Cardiac muscle cell (in vitro differentiated cells and primary cell): Measurements from ENCODE around the gene FOXL3. TPM values are rescaled to one million over a fixed set of nuclear protein-coding genes. Genes with fewer than 3 reads are reported as not detected.

Experiments used
- DNase-seq, 2 donors: peaks; one replicate each; pipeline versions ENCODE4 v3.0.0 to v3.0.0-alpha.2; 2010 to 2017; ENCODE audit warnings: low read depth in 1 of 2, low spot score in 1 of 2
- H3K27ac ChIP-seq: fragments of 200-600 bp; sonication (generic); 2 replicates; pipeline ENCODE4 v1.5.1; 2016
- H3K27me3 ChIP-seq: fragments of 200-600 bp; sonication (generic); 2 replicates; pipeline ENCODE4 v1.6.0; 2016; ENCODE audit warnings: control low read depth
- H3K36me3 ChIP-seq: fragments of 200-600 bp; sonication (generic); 2 replicates; pipeline ENCODE4 v1.5.1; 2016; ENCODE audit warnings: control low read depth
- H3K4me1 ChIP-seq: fragments of 200-600 bp; sonication (generic); 2 replicates; pipeline ENCODE4 v1.8.1; 2017; ENCODE audit warnings: low read depth, mild to moderate bottlenecking, mixed run types
- H3K4me3 ChIP-seq: fragments of 200-600 bp; sonication (generic); 2 replicates; pipeline ENCODE4 v1.5.1; 2016; ENCODE audit warnings: mild to moderate bottlenecking
- H3K9me3 ChIP-seq: fragments of 200-600 bp; sonication (generic); 2 replicates; pipeline ENCODE4 v1.5.1; 2017; ENCODE audit warnings: low read depth, mild to moderate bottlenecking, control low read depth
- CTCF ChIP-seq: IDR thresholded peaks from 2 replicates; pipeline ENCODE4 v1.5.1; 2012; ENCODE audit warnings: low read depth, mild to moderate bottlenecking, low read length
- polyA plus RNA-seq: library from polyadenylated mRNA; unstranded; fragments of >200 nt; fragmentation: Nextera tagmentation; extraction: Ambion mirVana; gene quantifications from 2 replicates; pipeline ENCODE4 v1.2.1, GENCODE V29; 2016
- total RNA-seq: library from RNA; depleted of rRNA; stranded (reverse); fragments of >200 nt; gene quantifications from 2 replicates; pipeline ENCODE4 v1.2.3, GENCODE V29; 2016

The FOXL3 gene
- total and polyA plus RNA-seq, 2 experiments from 2014 or later: not detected

DNA sequence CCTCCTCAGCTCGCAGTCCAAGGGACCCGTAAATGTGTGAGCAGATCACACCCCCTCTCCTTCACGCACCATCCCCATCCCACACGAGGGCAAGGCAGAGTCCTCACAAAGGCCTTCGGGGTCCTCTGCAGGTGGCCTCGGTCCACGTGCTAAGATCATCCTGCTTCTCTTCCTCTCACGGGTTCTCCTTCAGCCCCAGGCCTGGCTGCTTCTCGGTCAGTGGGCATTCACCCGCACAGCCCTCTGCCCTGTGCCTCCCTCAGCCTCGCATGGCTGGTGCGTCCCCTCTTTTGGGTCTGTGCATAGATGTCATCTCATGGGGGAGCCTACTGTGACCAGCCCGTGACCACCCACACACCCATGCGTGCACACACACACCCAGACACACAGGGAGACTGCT is 17.3 kb upstream of the FOXL3 start:
- no peak for TF ChIP-seq CTCF
- no peaks in the 10 kb centered on the region for H3K4me1 ChIP-seq
- H3K4me3 ChIP-seq: no peak overlapping the region
- H3K27me3 ChIP-seq: no peaks in the 10 kb centered on the region
- DNase-seq: no peak
- no peaks in the 10 kb centered on the region for H3K36me3 ChIP-seq
- H3K27ac ChIP-seq: no peak overlapping the region
- H3K9me3 ChIP-seq: no peaks in the 10 kb centered on the region

DNA sequence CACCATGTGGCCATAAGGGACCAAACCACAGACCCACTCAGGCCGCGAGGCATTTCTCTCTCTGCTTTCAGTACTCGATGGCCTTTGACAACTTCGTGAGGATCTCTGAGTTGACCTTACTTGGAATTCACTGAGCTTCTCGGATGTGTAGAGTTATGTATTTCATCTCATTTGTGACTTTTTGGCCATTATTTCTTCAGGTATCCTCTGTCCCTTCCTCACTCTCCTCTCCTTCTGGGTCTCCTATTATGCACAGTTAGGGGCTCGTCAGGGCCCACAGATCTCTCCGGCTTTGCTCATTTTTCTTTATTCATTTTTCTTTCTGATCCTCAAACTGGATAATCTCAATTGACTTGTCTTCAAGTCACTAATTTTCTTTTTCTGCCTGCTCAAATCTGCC is 16.6 kb upstream of the FOXL3 start:
- Histone ChIP-seq H3K4me1 (no peaks in the 10 kb centered on the region), H3K4me3 (no peak overlapping the region), H3K9me3 (no peaks in the 10 kb centered on the region), H3K36me3 (no peaks in the 10 kb centered on the region), H3K27me3 (no peaks in the 10 kb centered on the region), H3K27ac (no peak overlapping the region)
- DNase-seq: no peak
- no peak for TF ChIP-seq CTCF

DNA sequence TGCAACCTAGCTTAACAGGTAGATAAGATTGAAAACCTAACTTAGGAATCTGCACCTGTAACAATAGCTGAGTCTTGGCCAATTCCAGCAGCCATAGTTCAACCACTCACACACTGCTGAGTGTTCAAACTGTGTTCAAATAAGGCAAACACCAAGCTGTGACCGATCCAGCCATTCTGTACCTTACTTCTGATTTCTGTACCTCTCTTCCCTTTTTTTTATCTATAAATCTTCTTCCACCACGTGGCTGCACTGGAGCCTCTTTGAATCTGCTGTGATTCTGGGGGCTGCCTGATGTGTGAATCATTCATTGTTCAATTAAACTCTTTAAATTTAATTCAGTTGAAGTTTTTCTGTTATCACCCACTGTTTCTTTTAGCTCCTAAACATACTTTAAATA is 15.7 kb upstream of the FOXL3 start:
- no peak overlapping the region for H3K4me3 ChIP-seq
- no peaks in the 10 kb centered on the region for H3K9me3 ChIP-seq
- H3K27ac ChIP-seq: no peak overlapping the region
- H3K4me1 ChIP-seq: no peaks in the 10 kb centered on the region
- no peaks in the 10 kb centered on the region for H3K27me3 ChIP-seq
- no peak for DNase-seq
- TF ChIP-seq CTCF: no peak
- H3K36me3 ChIP-seq: no peaks in the 10 kb centered on the region

DNA sequence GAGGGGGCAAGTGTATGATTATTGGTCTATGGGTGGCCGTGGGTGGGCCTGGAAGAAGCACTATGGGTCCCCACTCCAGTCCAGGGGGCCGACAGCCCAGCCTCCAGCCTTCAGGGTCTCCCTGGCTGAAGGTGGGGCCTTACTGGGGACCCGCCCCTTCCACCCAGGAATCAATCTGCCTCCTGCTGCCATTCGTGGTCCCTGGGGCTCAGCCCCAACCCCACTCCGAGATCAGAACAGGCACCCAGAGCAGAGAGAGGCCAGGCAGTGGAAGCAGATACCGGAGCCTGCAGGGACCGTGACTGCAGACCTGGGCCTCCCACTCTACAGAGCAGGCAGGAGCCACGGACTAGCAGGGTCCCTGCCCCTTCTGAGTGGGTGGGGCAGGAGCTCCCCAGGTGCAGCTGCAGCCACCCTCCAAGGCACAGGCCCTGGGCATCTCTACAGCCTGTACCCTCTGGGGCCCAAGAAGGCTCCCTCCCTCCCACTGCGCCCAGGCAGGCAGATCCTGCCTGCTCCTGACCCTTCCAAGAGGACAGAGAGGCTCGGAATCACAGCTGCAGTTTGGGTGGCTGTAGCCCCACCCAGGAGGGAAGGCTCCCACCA is 13.6 kb upstream of the FOXL3 start:
- H3K9me3 ChIP-seq: no peaks in the 10 kb centered on the region
- TF ChIP-seq CTCF: no peak
- no peaks in the 10 kb centered on the region for H3K36me3 ChIP-seq
- peaks cover 3% of the 10 kb centered on the region for H3K27me3 ChIP-seq
- no peak for DNase-seq
- H3K4me3 ChIP-seq: no peak overlapping the region
- no peaks in the 10 kb centered on the region for H3K4me1 ChIP-seq
- no peak overlapping the region for H3K27ac ChIP-seq

GRCh38 chr7:277228-277627 is 12.7 kb upstream of the FOXL3 start:
- Histone ChIP-seq H3K9me3 (no peaks in the 10 kb centered on the region), H3K4me3 (no peak overlapping the region), H3K27ac (no peak overlapping the region), H3K4me1 (no peaks in the 10 kb centered on the region), H3K36me3 (no peaks in the 10 kb centered on the region), H3K27me3 (peaks cover 3% of the 10 kb centered on the region)
- no peak for DNase-seq
- TF ChIP-seq CTCF: no peak

DNA sequence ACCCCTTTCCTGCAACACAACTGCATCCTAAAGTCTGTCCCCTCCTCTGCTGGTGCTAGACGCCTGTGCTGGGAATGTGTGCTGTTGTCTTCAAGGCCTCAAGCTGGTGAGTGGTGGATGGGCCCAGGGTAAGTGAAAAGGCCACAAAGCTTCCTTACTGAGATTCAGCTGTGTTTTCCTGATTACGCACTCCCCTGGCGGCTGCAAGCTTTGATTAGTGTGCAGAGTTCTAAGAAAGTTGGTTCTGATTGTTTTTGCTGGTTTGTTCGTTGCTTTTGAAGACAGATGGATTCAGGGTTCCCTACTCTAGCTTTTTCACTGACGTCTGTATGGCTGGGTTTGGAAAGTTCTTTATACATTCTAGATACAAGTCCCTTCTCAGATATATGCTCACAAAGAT is 11.9 kb upstream of the FOXL3 start:
- no peak for DNase-seq

More for the DNA sequence above, 11.9 kb upstream of the FOXL3 start:
- Histone ChIP-seq H3K9me3 (no peaks in the 10 kb centered on the region), H3K4me1 (no peaks in the 10 kb centered on the region), H3K4me3 (no peak overlapping the region), H3K27me3 (peaks cover 3% of the 10 kb centered on the region), H3K27ac (no peak overlapping the region), H3K36me3 (no peaks in the 10 kb centered on the region)
- TF ChIP-seq CTCF: no peak
